Measurements from ENCODE around the gene ZBTB37. TPM values are rescaled to one million over a fixed set of nuclear protein-coding genes. Genes with fewer than 3 reads are reported as not detected.
"Not testable (repeated sequence)": the region's sequence is repeated elsewhere in the genome, so short reads cannot be mapped to it uniquely, and the experiment has no call there.

ZBTB37 gene
- total RNA-seq, 1 donor from 2014 or later: 15.7 TPM

- H3K27me3 Mint-ChIP-seq (ENCODE audit: low read depth): peaks cover 8% of the 10 kb centered on the region
- no peak for TF ChIP-seq CTCF (conservative IDR thresholded peaks at IDR 0.05)
- H3K4me1 Mint-ChIP-seq: peaks cover 36% of the 10 kb centered on the region
- DNase-seq (ENCODE audit: low read depth, low spot score): no peak
- no peak overlapping the region for H3K27ac Mint-ChIP-seq (ENCODE audit: unreplicated experiment)
- peak overlapping the region; percentile 68 for H3K4me3 Mint-ChIP-seq
- H3K36me3 Mint-ChIP-seq (ENCODE audit: low read depth): peaks cover 32% of the 10 kb centered on the region
- no peaks in the 10 kb centered on the region for H3K9me3 Mint-ChIP-seq
These were observed 3.3 kb downstream of the ZBTB37 start for GRCh38 chr1:173871500-173871899.

GRCh38 chr1:173876732-173877131 is 8.6 kb downstream of the ZBTB37 start:
- DNase-seq (ENCODE audit: low read depth, low spot score): no peak
- no peaks in the 10 kb centered on the region for H3K9me3 Mint-ChIP-seq
- no peak for TF ChIP-seq CTCF (conservative IDR thresholded peaks at IDR 0.05)
- H3K36me3 Mint-ChIP-seq (ENCODE audit: low read depth): peaks cover 17% of the 10 kb centered on the region
- no peak overlapping the region for H3K4me3 Mint-ChIP-seq
- H3K27ac Mint-ChIP-seq (ENCODE audit: unreplicated experiment): no peak overlapping the region
- H3K4me1 Mint-ChIP-seq: peaks cover 8% of the 10 kb centered on the region
- H3K27me3 Mint-ChIP-seq (ENCODE audit: low read depth): no peaks in the 10 kb centered on the region

- DNase-seq (ENCODE audit: low read depth, low spot score): no peak
- Mint-ChIP-seq H3K4me3 (no peak overlapping the region), H3K4me1 (peaks cover 3% of the 10 kb centered on the region), H3K36me3 (ENCODE audit: low read depth) (peaks cover 20% of the 10 kb centered on the region), H3K27ac (ENCODE audit: unreplicated experiment) (peak overlapping the region; percentile 41), H3K27me3 (ENCODE audit: low read depth) (no peaks in the 10 kb centered on the region), H3K9me3 (no peaks in the 10 kb centered on the region)
- TF ChIP-seq CTCF (conservative IDR thresholded peaks at IDR 0.05): no peak
These were observed 10.1 kb downstream of the ZBTB37 start for GRCh38 chr1:173878251-173878650.

- H3K4me3 Mint-ChIP-seq; H3K9me3 Mint-ChIP-seq; DNase-seq (ENCODE audit: low read depth, low spot score); H3K27ac Mint-ChIP-seq (ENCODE audit: unreplicated experiment); H3K27me3 Mint-ChIP-seq (ENCODE audit: low read depth); H3K4me1 Mint-ChIP-seq: not testable (repeated sequence)
- peaks cover 11% of the 10 kb centered on the region for H3K36me3 Mint-ChIP-seq (ENCODE audit: low read depth)
These were observed 12.9 kb downstream of the ZBTB37 start for GRCh38 chr1:173881117-173881516.

- peak overlapping the region; percentile 62 for H3K27ac Mint-ChIP-seq (ENCODE audit: unreplicated experiment)
- H3K4me1 Mint-ChIP-seq: peaks cover 7% of the 10 kb centered on the region
- no peaks in the 10 kb centered on the region for H3K9me3 Mint-ChIP-seq
- DNase-seq (ENCODE audit: low read depth, low spot score): no peak
- no peak for TF ChIP-seq CTCF (conservative IDR thresholded peaks at IDR 0.05)
- H3K36me3 Mint-ChIP-seq (ENCODE audit: low read depth): peaks cover 11% of the 10 kb centered on the region
- no peaks in the 10 kb centered on the region for H3K27me3 Mint-ChIP-seq (ENCODE audit: low read depth)
- no peak overlapping the region for H3K4me3 Mint-ChIP-seq
These were observed 16.5 kb downstream of the ZBTB37 start for GRCh38 chr1:173884701-173885100.

GRCh38 chr1:173886746-173887611 is 18.8 kb downstream of the ZBTB37 start:
- no peak for TF ChIP-seq CTCF (conservative IDR thresholded peaks at IDR 0.05)
- Mint-ChIP-seq H3K4me3 (no peak overlapping the region), H3K27ac (ENCODE audit: unreplicated experiment) (no peak overlapping the region), H3K9me3 (no peaks in the 10 kb centered on the region), H3K36me3 (ENCODE audit: low read depth) (peaks cover 11% of the 10 kb centered on the region), H3K27me3 (ENCODE audit: low read depth) (no peaks in the 10 kb centered on the region), H3K4me1 (peaks cover 7% of the 10 kb centered on the region)
- no peak for DNase-seq (ENCODE audit: low read depth, low spot score)

Data from neural crest cell (in vitro differentiated cells).